Panc1 (cell line): ENCODE data around the gene SOX9. TPM values are rescaled to one million over a fixed set of nuclear protein-coding genes. Genes with fewer than 3 reads are reported as not detected.

ENCODE experiments used
- ATAC-seq: fragments of 200-7000 bp; cut with Tn5 transposase; 2 replicates; pipeline ENCODE4 v1.9.1; 2020; ENCODE audit warnings: mild to moderate bottlenecking, moderate library complexity
- BruUV-seq: library from RNA; stranded (reverse); fragments of 400-500 nt; replicated peaks from 2 replicates; lab custom pipeline; 2021; lab: Mats Ljungman, UMichigan
- CTCF ChIA-PET: fragments of 300-600 bp; sonication (Branson Sonifier 250); formaldehyde crosslinking; loops from one replicate; lab custom pipeline; 2022; ENCODE audit warnings: antibody characterized with exemption; lab: Charles Lee
- POLR2A ChIA-PET: fragments of 300-600 bp; sonication (Branson Sonifier 250); formaldehyde crosslinking; loops from one replicate; lab custom pipeline; 2022; ENCODE audit warnings: antibody characterized with exemption; lab: Charles Lee
- DNase-seq: peaks from one replicate; pipeline ENCODE4 v3.0.0-alpha.2; 2010; ENCODE audit warnings: low read depth, low spot score
- H3K27ac ChIP-seq: 2 replicates; pipeline ENCODE4 v1.5.1; 2011; ENCODE audit warnings: mild to moderate bottlenecking, low read length, inconsistent platforms
- H3K27me3 ChIP-seq: fragments of 200-500 bp; sonication (Bioruptor generic); 2 replicates; pipeline ENCODE4 v1.6.0; 2014; ENCODE audit warnings: low read length, inconsistent platforms; ENCODE audit not compliant: control insufficient read depth, insufficient read depth
- H3K36me3 ChIP-seq: fragments of 200-500 bp; sonication (Bioruptor generic); 2 replicates; pipeline ENCODE4 v1.5.1; 2014; ENCODE audit warnings: inconsistent platforms, mild to moderate bottlenecking, low read length, moderate library complexity; ENCODE audit not compliant: control insufficient read depth, insufficient read depth
- H3K4me1 ChIP-seq: 2 replicates; pipeline ENCODE4 v1.5.1; 2011; ENCODE audit warnings: inconsistent platforms, mild to moderate bottlenecking, low read length, moderate library complexity; ENCODE audit not compliant: control insufficient read depth, insufficient read depth
- H3K4me3 ChIP-seq, 2 experiments: 2 replicates each; pipeline ENCODE4 v1.5.1; 2011 to 2012; ENCODE audit warnings: low read depth in 2 of 2, low read length in 2 of 2, mild to moderate bottlenecking in 2 of 2, inconsistent platforms in 1 of 2, moderate library complexity in 1 of 2
- H3K9me3 ChIP-seq: fragments of 200-500 bp; sonication (Bioruptor generic); 2 replicates; pipeline ENCODE4 v1.5.1; 2014; ENCODE audit warnings: low read depth, mild to moderate bottlenecking, inconsistent platforms, low read length, moderate library complexity; ENCODE audit not compliant: control insufficient read depth, insufficient read depth
- POLR2AphosphoS5 ChIP-seq: IDR thresholded peaks from 2 replicates; pipeline ENCODE4 v1.6.1; 2012; ENCODE audit warnings: mild to moderate bottlenecking, low read depth, low read length, moderate library complexity
- SIN3A ChIP-seq: IDR thresholded peaks from 2 replicates; pipeline ENCODE4 v1.6.1; 2012; ENCODE audit warnings: low read depth, mild to moderate bottlenecking, low read length, moderate library complexity, borderline replicate concordance; ENCODE audit not compliant: insufficient read depth
- TCF7L2 ChIP-seq: IDR thresholded peaks from 2 replicates; pipeline ENCODE4 v1.6.1; 2011; ENCODE audit warnings: mild to moderate bottlenecking, low read depth, low read length, inconsistent platforms
- in situ Hi-C: cut with HindIII; loops from 2 replicates; pipeline ENCODE4 v1.10.0; 2016; ENCODE audit warnings: low sequenced_read_pairs, low pct_unique_long_range_greater_than_20kb
- intact Hi-C: fragments of 100-400 bp; cut with micrococcal nuclease; formaldehyde crosslinking; loops from one replicate; pipeline ENCODE4 v1.10.0; 2022; ENCODE audit not compliant: unreplicated experiment
- total RNA-seq: library from RNA; stranded (reverse); gene quantifications from one replicate; pipeline ENCODE4 v1.2.1, GENCODE V29; 2021; ENCODE audit not compliant: unreplicated experiment
- TF ChIP-seq, protein P1 (sequence below): fragments of 450-650 bp; IDR thresholded peaks from 2 replicates; pipeline ENCODE4 v1.5.1; 2017; ENCODE audit warnings: mild to moderate bottlenecking
- TF ChIP-seq, protein P2 (sequence below), 2 experiments: IDR thresholded peaks; 2 replicates each; pipeline ENCODE4 v1.6.1; 2011 to 2012; ENCODE audit warnings: low read depth in 2 of 2, control low read depth in 1 of 2, low read length in 1 of 2, mild to moderate bottlenecking in 1 of 2, moderate library complexity in 1 of 2; ENCODE audit not compliant: insufficient read depth in 1 of 2

SOX9 gene
- total RNA-seq, 1 experiment from 2014 or later = 79.5 TPM

DNA sequence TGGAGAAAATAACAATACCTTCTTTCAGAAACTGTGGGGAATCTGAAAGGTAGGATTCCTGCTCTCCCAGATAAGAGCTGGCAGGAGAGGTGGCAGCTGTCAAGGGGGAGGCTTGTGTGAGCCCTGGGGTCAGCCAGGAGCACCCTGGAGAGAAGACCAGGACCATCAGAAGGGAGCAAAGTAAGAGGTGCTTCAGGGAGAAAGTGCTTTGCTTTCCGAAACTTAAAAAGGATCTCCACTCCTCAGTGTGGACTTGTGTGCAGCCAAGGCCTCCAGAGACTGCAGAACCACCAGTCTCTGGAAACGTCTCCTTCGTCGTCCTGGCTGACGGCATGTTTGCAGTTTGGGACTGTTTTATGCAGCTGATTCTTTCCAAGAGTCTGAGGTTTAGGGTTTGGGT, 13.7 kb upstream of the SOX9 start:
- ChIA-PET CTCF (interaction anchor here (0.5 kb wide), 1 partner anchor 42 kb away, joined by 3 read pairs; no protein-coding TSS in a partner anchor), POLR2A (no interaction called here)
- Histone ChIP-seq H3K36me3 (no peaks in the 10 kb centered on the region), H3K4me1 (no peaks in the 10 kb centered on the region), H3K27me3 (no peaks in the 10 kb centered on the region), H3K9me3 (no peaks in the 10 kb centered on the region), H3K4me3 (no peak overlapping the region), H3K27ac (no peak overlapping the region)
- no TSS peak for BruUV-seq
- intact Hi-C loops (no loop called here), in situ Hi-C loops (no loop called here)
- DNase-seq = no peak
- no peak for TF ChIP-seq TCF7L2
- no peak for TF ChIP-seq SIN3A
- TF ChIP-seq, protein P1, sequence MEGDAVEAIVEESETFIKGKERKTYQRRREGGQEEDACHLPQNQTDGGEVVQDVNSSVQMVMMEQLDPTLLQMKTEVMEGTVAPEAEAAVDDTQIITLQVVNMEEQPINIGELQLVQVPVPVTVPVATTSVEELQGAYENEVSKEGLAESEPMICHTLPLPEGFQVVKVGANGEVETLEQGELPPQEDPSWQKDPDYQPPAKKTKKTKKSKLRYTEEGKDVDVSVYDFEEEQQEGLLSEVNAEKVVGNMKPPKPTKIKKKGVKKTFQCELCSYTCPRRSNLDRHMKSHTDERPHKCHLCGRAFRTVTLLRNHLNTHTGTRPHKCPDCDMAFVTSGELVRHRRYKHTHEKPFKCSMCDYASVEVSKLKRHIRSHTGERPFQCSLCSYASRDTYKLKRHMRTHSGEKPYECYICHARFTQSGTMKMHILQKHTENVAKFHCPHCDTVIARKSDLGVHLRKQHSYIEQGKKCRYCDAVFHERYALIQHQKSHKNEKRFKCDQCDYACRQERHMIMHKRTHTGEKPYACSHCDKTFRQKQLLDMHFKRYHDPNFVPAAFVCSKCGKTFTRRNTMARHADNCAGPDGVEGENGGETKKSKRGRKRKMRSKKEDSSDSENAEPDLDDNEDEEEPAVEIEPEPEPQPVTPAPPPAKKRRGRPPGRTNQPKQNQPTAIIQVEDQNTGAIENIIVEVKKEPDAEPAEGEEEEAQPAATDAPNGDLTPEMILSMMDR = no peak
- TF ChIP-seq, protein P2, sequence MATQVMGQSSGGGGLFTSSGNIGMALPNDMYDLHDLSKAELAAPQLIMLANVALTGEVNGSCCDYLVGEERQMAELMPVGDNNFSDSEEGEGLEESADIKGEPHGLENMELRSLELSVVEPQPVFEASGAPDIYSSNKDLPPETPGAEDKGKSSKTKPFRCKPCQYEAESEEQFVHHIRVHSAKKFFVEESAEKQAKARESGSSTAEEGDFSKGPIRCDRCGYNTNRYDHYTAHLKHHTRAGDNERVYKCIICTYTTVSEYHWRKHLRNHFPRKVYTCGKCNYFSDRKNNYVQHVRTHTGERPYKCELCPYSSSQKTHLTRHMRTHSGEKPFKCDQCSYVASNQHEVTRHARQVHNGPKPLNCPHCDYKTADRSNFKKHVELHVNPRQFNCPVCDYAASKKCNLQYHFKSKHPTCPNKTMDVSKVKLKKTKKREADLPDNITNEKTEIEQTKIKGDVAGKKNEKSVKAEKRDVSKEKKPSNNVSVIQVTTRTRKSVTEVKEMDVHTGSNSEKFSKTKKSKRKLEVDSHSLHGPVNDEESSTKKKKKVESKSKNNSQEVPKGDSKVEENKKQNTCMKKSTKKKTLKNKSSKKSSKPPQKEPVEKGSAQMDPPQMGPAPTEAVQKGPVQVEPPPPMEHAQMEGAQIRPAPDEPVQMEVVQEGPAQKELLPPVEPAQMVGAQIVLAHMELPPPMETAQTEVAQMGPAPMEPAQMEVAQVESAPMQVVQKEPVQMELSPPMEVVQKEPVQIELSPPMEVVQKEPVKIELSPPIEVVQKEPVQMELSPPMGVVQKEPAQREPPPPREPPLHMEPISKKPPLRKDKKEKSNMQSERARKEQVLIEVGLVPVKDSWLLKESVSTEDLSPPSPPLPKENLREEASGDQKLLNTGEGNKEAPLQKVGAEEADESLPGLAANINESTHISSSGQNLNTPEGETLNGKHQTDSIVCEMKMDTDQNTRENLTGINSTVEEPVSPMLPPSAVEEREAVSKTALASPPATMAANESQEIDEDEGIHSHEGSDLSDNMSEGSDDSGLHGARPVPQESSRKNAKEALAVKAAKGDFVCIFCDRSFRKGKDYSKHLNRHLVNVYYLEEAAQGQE (IDR thresholded peaks at IDR 0.05; ENCODE audit: insufficient read depth in 1 of 2, low read depth in 2 of 2, low read length in 1 of 2) = no peak
- TF ChIP-seq POLR2AphosphoS5 = no peak
- no peak for ATAC-seq

DNA sequence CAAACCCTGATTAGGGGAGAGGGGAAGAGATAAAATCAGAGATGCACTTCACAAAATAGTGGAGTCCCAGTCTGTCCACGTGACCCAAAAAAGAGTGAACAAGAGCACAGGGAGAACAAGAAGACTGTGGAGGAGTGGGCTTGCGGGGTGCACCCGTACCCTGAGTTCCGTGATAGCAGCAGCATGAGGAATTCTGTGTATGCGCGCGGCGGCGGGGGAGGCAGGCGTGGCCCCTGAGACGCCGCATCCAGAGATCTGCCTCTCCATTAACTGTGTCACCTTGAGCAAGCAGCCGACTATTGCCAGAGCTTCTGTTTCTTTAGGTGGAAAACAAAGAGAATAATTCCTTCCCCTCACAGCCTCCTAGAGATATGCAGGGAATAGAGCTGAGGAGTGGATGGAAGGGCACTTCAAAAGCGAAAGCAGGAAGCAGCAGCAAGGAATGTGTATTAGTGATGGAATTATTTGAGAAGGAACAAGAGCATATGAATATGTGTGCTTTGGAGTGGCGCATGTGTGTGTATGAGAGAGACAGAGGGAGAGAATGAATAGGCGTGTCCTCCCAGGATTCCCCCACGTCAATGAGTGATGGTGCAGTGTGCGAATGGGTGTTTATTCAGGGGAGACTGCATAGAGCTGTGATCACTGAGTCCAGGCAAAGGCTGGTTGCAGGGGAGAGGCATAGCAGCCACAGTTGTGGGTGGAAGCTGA, 10.4 kb upstream of the SOX9 start:
- H3K27me3 ChIP-seq = no peaks in the 10 kb centered on the region
- H3K4me1 ChIP-seq = no peaks in the 10 kb centered on the region
- ChIA-PET CTCF (no interaction called here), POLR2A (interaction anchor here (0.6 kb wide), 1 partner anchor 72 kb away, joined by 3 read pairs; no protein-coding TSS in a partner anchor)
- no peak for TF ChIP-seq SIN3A
- TF ChIP-seq, protein P1 = no peak
- TF ChIP-seq TCF7L2 = no peak
- no peak for TF ChIP-seq POLR2AphosphoS5
- TF ChIP-seq, protein P2 (IDR thresholded peaks at IDR 0.05; ENCODE audit: insufficient read depth in 1 of 2, low read depth in 2 of 2, low read length in 1 of 2) = no peak
- no peak for DNase-seq
- ATAC-seq = peak; percentile 81
- no peak overlapping the region for H3K27ac ChIP-seq
- peak overlapping the region; percentile 33 to 55 for H3K4me3 ChIP-seq
- BruUV-seq = no TSS peak
- H3K9me3 ChIP-seq = no peaks in the 10 kb centered on the region
- in situ Hi-C loops = no loop called here
- intact Hi-C loops = loop anchor here (10.0 kb wide), 3 partner anchors 136 to 1476 kb away; no protein-coding TSS in a partner anchor
- H3K36me3 ChIP-seq = no peaks in the 10 kb centered on the region
